ENCODE measurements around the gene SYCP2. TPM values are rescaled to one million over a fixed set of nuclear protein-coding genes. Genes with fewer than 3 reads are reported as not detected.

SYCP2 gene
- total RNA-seq, 1 donor from 2014 or later, result 2.3 TPM

- Mint-ChIP-seq H3K4me1 (peaks cover 9% of the 10 kb centered on the region), H3K27me3 (ENCODE audit: low read depth) (no peaks in the 10 kb centered on the region), H3K4me3 (no peak overlapping the region), H3K27ac (ENCODE audit: unreplicated experiment) (no peak overlapping the region), H3K36me3 (ENCODE audit: low read depth) (no peaks in the 10 kb centered on the region), H3K9me3 (peaks cover 2% of the 10 kb centered on the region)
- TF ChIP-seq CTCF (conservative IDR thresholded peaks at IDR 0.05), result no peak
- DNase-seq (ENCODE audit: low read depth, low spot score), result no peak
Measured at GRCh38 chr20:59972037-59972801, 38.8 kb upstream of the SYCP2 start.

GRCh38 chr20:59971428-59971827 lies 38.0 kb upstream of the SYCP2 start:
- no peaks in the 10 kb centered on the region for H3K27me3 Mint-ChIP-seq (ENCODE audit: low read depth)
- no peaks in the 10 kb centered on the region for H3K36me3 Mint-ChIP-seq (ENCODE audit: low read depth)
- no peak overlapping the region for H3K4me3 Mint-ChIP-seq
- H3K9me3 Mint-ChIP-seq, result peaks cover 2% of the 10 kb centered on the region
- peaks cover 7% of the 10 kb centered on the region for H3K4me1 Mint-ChIP-seq
- no peak overlapping the region for H3K27ac Mint-ChIP-seq (ENCODE audit: unreplicated experiment)
- no peak for TF ChIP-seq CTCF (conservative IDR thresholded peaks at IDR 0.05)
- no peak for DNase-seq (ENCODE audit: low read depth, low spot score)

GRCh38 chr20:59966428-59966827 lies 33.0 kb upstream of the SYCP2 start:
- Mint-ChIP-seq H3K27ac (ENCODE audit: unreplicated experiment) (no peak overlapping the region), H3K9me3 (no peaks in the 10 kb centered on the region), H3K36me3 (ENCODE audit: low read depth) (no peaks in the 10 kb centered on the region), H3K27me3 (ENCODE audit: low read depth) (no peaks in the 10 kb centered on the region), H3K4me3 (no peak overlapping the region), H3K4me1 (peaks cover 8% of the 10 kb centered on the region)
- no peak for DNase-seq (ENCODE audit: low read depth, low spot score)
- no peak for TF ChIP-seq CTCF (conservative IDR thresholded peaks at IDR 0.05)

GRCh38 chr20:59962155-59962554 lies 28.7 kb upstream of the SYCP2 start:
- no peak overlapping the region for H3K4me3 Mint-ChIP-seq
- TF ChIP-seq CTCF (conservative IDR thresholded peaks at IDR 0.05), result no peak
- no peak overlapping the region for H3K27ac Mint-ChIP-seq (ENCODE audit: unreplicated experiment)
- no peaks in the 10 kb centered on the region for H3K9me3 Mint-ChIP-seq
- no peak for DNase-seq (ENCODE audit: low read depth, low spot score)
- H3K4me1 Mint-ChIP-seq, result peaks cover 16% of the 10 kb centered on the region
- no peaks in the 10 kb centered on the region for H3K36me3 Mint-ChIP-seq (ENCODE audit: low read depth)
- H3K27me3 Mint-ChIP-seq (ENCODE audit: low read depth), result no peaks in the 10 kb centered on the region

- Mint-ChIP-seq H3K9me3 (no peaks in the 10 kb centered on the region), H3K27ac (ENCODE audit: unreplicated experiment) (no peak overlapping the region), H3K27me3 (ENCODE audit: low read depth) (no peaks in the 10 kb centered on the region), H3K4me1 (peaks cover 10% of the 10 kb centered on the region), H3K36me3 (ENCODE audit: low read depth) (no peaks in the 10 kb centered on the region), H3K4me3 (no peak overlapping the region)
- DNase-seq (ENCODE audit: low read depth, low spot score), result no peak
- no peak for TF ChIP-seq CTCF (conservative IDR thresholded peaks at IDR 0.05)
Measured at GRCh38 chr20:59961423-59961822, 28.0 kb upstream of the SYCP2 start.
